GM12892 (cell line): Measurements from ENCODE around the gene ZFHX3.

Experiments used
- POLR2A ChIP-seq: IDR thresholded peaks from 2 replicates; pipeline ENCODE4 v1.6.1; 2011; ENCODE audit warnings: low read depth, low read length, control low read depth
- POLR2AphosphoS5 ChIP-seq: IDR thresholded peaks from 2 replicates; pipeline ENCODE4 v1.6.1; 2011; ENCODE audit warnings: low read depth, low read length, control low read depth

- no peak for TF ChIP-seq POLR2AphosphoS5
- no peak for TF ChIP-seq POLR2A
Observed at GRCh38 chr16:73037845-73038570, 9.9 kb downstream of the ZFHX3 start.
